ENCODE results near the gene FXYD7. TPM values are rescaled to one million over a fixed set of nuclear protein-coding genes. Genes with fewer than 3 reads are reported as not detected.

FXYD7 gene
- total and polyA plus RNA-seq, 2 of the 13 experiments (the other 11 are each of a cell fraction or from before 2014, with no cell fraction given), result 0.55 TPM; not detected in 1

- TF ChIP-seq ZBTB37 (CRISPR knock-in tag; IDR thresholded peaks at IDR 0.05), result no peak
- no peak for TF ChIP-seq DZIP1 (CRISPR knock-in tag; IDR thresholded peaks at IDR 0.05)
- peak; percentile 49; the same call in 1 of the 2 replicates for TF ChIP-seq RXRA (CRISPR knock-in tag; IDR thresholded peaks at IDR 0.05)
- TF ChIP-seq KAT7 (CRISPR knock-in tag; IDR thresholded peaks at IDR 0.05; ENCODE audit: borderline replicate concordance), result peak; percentile 80; the same call in 1 of the 2 replicates
- TF ChIP-seq ZNF576 (CRISPR knock-in tag; IDR thresholded peaks at IDR 0.05), result no peak
- peak; percentile 73; the same call in 1 of the 2 replicates for TF ChIP-seq CHD4 (IDR thresholded peaks at IDR 0.05; ENCODE audit: borderline replicate concordance, low read length)
- no peak for TF ChIP-seq ZNF484 (CRISPR knock-in tag; IDR thresholded peaks at IDR 0.05; ENCODE audit: borderline replicate concordance, low read depth)
- peak; percentile 40; the same call in 1 of the 2 replicates for TF ChIP-seq THAP11 (CRISPR knock-in tag; IDR thresholded peaks at IDR 0.05)
- TF ChIP-seq SOX5 (CRISPR knock-in tag; IDR thresholded peaks at IDR 0.05; ENCODE audit: borderline replicate concordance), result peak; percentile 33; the same call in 1 of the 2 replicates
- TF ChIP-seq ZNF652 (CRISPR knock-in tag; IDR thresholded peaks at IDR 0.05; ENCODE audit: borderline replicate concordance, low read depth), result peak; percentile 100
- no peak for TF ChIP-seq ATF2 (CRISPR knock-in tag; IDR thresholded peaks at IDR 0.05)
- no peak for TF ChIP-seq AGO1 (IDR thresholded peaks at IDR 0.05; ENCODE audit: low read depth, low read length, poor library complexity, severe bottlenecking)
- no peak for TF ChIP-seq ZNF782 (CRISPR knock-in tag; IDR thresholded peaks at IDR 0.05; ENCODE audit: borderline replicate concordance)
- peak; percentile 66; the same call in 1 of the 2 replicates for TF ChIP-seq HNRNPL (IDR thresholded peaks at IDR 0.05; ENCODE audit: low read depth, low read length)
- peak; percentile 81 for TF ChIP-seq GATAD2A (CRISPR knock-in tag; IDR thresholded peaks at IDR 0.05)
- peak; percentile 57 for TF ChIP-seq ASH2L (IDR thresholded peaks at IDR 0.05; ENCODE audit: insufficient read length, low read depth, low read length)
- TF ChIP-seq FOXA3 (CRISPR knock-in tag; IDR thresholded peaks at IDR 0.05), result peak; percentile 35; the same call in 1 of the 2 replicates
- no peak for TF ChIP-seq ZNF260 (CRISPR knock-in tag; IDR thresholded peaks at IDR 0.05; ENCODE audit: borderline replicate concordance, low read depth)
- TF ChIP-seq IRF2 (CRISPR knock-in tag; IDR thresholded peaks at IDR 0.05), result peak; percentile 71
- TF ChIP-seq MYC (CRISPR knock-in tag; IDR thresholded peaks at IDR 0.05; ENCODE audit: borderline replicate concordance), result no peak; the same call in 1 of the 2 replicates
- peak; percentile 86 for TF ChIP-seq HNF1B (CRISPR knock-in tag; IDR thresholded peaks at IDR 0.05)
- TF ChIP-seq TBX2 (CRISPR knock-in tag; IDR thresholded peaks at IDR 0.05; ENCODE audit: borderline replicate concordance), result peak; percentile 46; the same call in 1 of the 2 replicates
- TF ChIP-seq RXRB (CRISPR knock-in tag; IDR thresholded peaks at IDR 0.05; ENCODE audit: borderline replicate concordance), result peak; percentile 72; the same call in 1 of the 2 replicates
These were observed 7.6 kb upstream of the FXYD7 start (continued) for GRCh38 chr19:35135389-35135909.

Measured in HepG2 (cell line).